Inflammatory macrophage treated with lipopolysaccharide for 1 hour (primary cell): ENCODE data around the gene TMEM238.
A peak's percentile ranks its signal among the peaks of the same experiment; 100 is the strongest.
"Not testable (repeated sequence)": the region's sequence is repeated elsewhere in the genome, so short reads cannot be mapped to it uniquely, and the experiment has no call there.

Experiments used
- DNase-seq, 2 donors: peaks; one replicate each; pipeline ENCODE4 v3.0.0-alpha.2; 2020 to 2022

TMEM238 gene

DNA sequence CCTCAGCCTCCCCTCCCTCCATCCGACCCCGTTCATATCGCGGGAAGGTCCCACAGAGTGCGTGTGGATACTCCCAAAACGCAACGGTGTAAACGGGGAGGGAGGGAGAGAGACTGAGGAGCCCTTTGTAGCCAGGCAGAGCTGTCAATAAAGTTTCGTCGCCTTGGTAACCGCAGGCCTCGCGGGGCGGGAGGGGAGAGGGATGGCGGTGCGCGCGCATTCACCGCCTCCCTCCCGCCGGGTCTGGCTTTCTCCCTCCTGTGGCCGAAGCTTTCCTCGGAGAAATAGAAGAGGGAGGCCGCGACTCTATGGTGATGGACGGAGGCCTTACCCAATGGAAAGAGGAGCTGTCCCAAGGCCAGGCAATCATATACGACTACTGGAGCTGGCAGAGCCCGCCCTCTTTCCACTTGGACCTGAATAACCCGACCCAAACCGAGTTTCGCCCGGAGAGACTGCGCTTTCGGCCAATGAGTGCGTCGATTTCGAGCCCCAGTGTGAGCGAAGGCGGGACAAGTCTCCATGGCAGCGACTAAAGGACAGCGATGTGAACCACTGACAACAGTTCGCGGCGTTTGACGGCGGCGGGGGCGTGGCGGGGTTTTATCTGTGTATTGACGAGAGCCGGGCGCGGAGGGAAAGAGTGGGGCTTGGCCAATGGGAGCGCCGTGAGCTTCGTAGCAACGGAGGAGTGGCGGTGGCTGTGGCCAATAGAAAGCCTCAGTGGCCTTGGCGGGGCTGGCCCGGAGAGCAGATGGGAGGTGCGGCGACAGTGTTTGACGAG is 44.8 kb downstream of the TMEM238 start, which contains the start of gene KMT5C:
Gene KMT5C, plus strand, starts transcription at position 772 of the 784 bp plus-strand sequence. CDS start 2,061 bp downstream, outside the sequence.
- DNase-seq = peak; percentile 100

DNA sequence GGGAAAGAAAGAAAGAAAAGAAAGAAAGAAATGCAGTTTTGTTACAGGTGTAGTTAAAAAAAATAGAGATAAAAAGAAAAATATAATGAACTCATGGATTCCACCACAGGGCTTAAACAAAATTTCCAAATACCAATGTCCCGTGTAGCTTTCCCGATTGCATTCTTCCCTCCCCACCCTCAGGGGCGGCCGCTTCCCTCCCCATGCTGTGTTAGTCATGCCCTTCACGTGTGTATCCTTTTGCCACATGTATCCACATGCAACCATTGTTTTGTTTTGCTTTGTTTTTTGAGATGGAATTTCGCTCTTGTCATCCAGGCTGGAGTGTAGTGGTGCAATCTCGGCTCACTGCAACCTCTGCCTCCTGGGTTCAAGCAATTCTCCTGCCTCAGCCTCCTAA is 48.0 kb downstream of the TMEM238 start:
- DNase-seq = peak in 1 of 2 donors; percentile 6

DNA sequence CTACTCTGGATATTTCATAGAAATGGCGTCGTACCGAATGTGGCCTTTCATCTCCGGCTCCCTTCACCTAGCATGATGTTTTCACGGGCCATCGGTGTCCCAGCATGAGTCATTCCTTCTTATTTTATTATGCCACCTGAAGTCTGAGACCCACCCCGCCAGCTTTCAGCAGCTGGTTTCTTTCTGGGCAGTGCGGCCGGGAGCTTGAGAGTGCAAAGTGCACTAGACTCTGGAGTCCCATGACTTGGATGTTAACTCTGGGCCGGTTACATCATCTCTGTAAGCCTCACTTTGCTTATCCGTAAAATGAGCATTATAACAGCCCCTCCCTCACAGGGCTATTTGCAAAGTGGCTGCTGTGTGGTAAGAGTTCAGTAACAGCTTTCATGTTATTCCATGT is 50.2 kb downstream of the TMEM238 start:
- DNase-seq = no peak

DNA sequence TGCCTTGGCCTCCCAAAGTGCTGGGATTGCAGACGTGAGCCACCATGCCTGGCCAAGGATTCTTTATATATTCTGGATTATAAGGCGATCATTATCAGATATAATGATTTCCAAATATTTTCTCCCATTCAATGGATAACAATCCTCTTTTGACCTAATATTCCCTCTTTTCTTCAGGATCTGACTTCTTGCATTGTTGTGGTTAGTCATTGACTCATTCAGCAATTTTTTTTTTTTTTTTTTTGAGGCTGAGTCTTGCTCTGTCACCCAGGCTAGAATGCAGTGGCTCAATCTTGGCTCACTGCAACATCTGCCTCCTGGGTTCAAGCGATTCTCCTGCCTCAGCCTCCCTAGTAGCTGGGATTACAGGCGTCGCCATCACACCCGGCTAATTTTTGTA is 54.3 kb downstream of the TMEM238 start:
- not testable (repeated sequence) for DNase-seq
